HAP-1 (cell line): ENCODE results near the gene TTBK2.
"Not testable (repeated sequence)": the region's sequence is repeated elsewhere in the genome, so short reads cannot be mapped to it uniquely, and the experiment has no call there.

ENCODE experiments used
- DNase-seq, 2 experiments: peaks; one replicate each; pipeline ENCODE4 v3.0.0-alpha.2; 2016 to 2020; ENCODE audit warnings: low spot score in 2 of 2
- H3K27me3 ChIP-seq: fragments of 250-450 bp; sonication (Bioruptor Pico); 2 replicates; pipeline ENCODE4 v1.5.1; 2020; ENCODE audit warnings: low read depth, mild to moderate bottlenecking, moderate library complexity
- H3K36me3 ChIP-seq: fragments of 250-450 bp; sonication (Bioruptor Pico); replicated peaks from 2 replicates; pipeline ENCODE4 v1.5.1; 2020; ENCODE audit warnings: mild to moderate bottlenecking
- H3K4me1 ChIP-seq: fragments of 250-450 bp; sonication (Bioruptor Pico); 2 replicates; pipeline ENCODE4 v1.5.1; 2020; ENCODE audit warnings: mild to moderate bottlenecking
- H3K4me3 ChIP-seq: fragments of 250-450 bp; sonication (Bioruptor Pico); 2 replicates; pipeline ENCODE4 v1.5.1; 2020; ENCODE audit warnings: mild to moderate bottlenecking, moderate library complexity
- H3K9me3 ChIP-seq: fragments of 250-450 bp; sonication (Bioruptor Pico); 2 replicates; pipeline ENCODE4 v1.5.1; 2020; ENCODE audit warnings: mild to moderate bottlenecking, moderate library complexity
- in situ Hi-C: fragments of 300-500 bp; cut with MboI; formaldehyde crosslinking; loops from 3 replicates; pipeline ENCODE4 v1.14.3; 2020; ENCODE audit warnings: low sequenced_read_pairs, inconsistent platforms, mixed read lengths

Gene TTBK2

GRCh38 chr15:42919799-42920518 lies 619 bp downstream of the TTBK2 start:
- Histone ChIP-seq H3K36me3 (no peaks in the 10 kb centered on the region), H3K4me1 (peaks cover 12% of the 10 kb centered on the region), H3K27me3 (no peaks in the 10 kb centered on the region), H3K4me3 (peak overlapping the region; percentile 87), H3K9me3 (no peaks in the 10 kb centered on the region)
- DNase-seq = peak; percentile 31 to 42
- in situ Hi-C loops = loop anchor here (5.0 kb wide), 1 partner anchor 173 kb away; no protein-coding TSS in a partner anchor

- Histone ChIP-seq H3K36me3 (no peaks in the 10 kb centered on the region), H3K4me1 (peaks cover 12% of the 10 kb centered on the region), H3K4me3 (peak overlapping the region; percentile 87), H3K9me3 (no peaks in the 10 kb centered on the region), H3K27me3 (no peaks in the 10 kb centered on the region)
- DNase-seq = peak in 1 of 2 experiments; percentile 29
- in situ Hi-C loops = no loop called here
Measured at GRCh38 chr15:42919308-42919707, 1.3 kb downstream of the TTBK2 start.

DNA sequence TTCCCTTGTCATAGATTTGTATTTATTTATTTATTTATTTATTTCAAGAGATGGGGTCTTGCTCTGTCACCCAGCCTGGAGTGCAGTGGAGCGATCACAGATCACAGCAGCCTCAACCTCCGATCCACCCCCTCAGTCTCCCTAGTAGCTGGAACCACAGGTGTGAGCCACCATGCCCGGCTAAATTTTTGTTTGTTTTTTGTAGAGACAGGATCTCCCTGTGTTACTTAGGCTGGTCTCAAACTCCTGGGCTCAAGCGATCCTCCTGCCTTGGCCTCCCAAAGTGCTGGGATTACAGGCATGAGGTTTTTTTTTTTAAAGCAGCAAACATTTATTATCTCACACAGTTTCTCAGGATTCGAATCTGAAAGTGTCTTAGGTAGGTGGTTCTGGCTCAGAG lies 2.5 kb downstream of the TTBK2 start:
- Histone ChIP-seq H3K27me3 (no peaks in the 10 kb centered on the region), H3K9me3 (no peaks in the 10 kb centered on the region), H3K36me3 (no peaks in the 10 kb centered on the region), H3K4me3 (no peak overlapping the region), H3K4me1 (peaks cover 12% of the 10 kb centered on the region)
- in situ Hi-C loops = no loop called here
- DNase-seq = no peak

GRCh38 chr15:42915654-42916315 lies 4.8 kb downstream of the TTBK2 start:
- Histone ChIP-seq H3K4me3 (no peak overlapping the region), H3K9me3 (no peaks in the 10 kb centered on the region), H3K36me3 (no peaks in the 10 kb centered on the region), H3K4me1 (peaks cover 2% of the 10 kb centered on the region; the same call in 1 of the 2 replicates), H3K27me3 (no peaks in the 10 kb centered on the region)
- in situ Hi-C loops = no loop called here
- DNase-seq = no peak

DNA sequence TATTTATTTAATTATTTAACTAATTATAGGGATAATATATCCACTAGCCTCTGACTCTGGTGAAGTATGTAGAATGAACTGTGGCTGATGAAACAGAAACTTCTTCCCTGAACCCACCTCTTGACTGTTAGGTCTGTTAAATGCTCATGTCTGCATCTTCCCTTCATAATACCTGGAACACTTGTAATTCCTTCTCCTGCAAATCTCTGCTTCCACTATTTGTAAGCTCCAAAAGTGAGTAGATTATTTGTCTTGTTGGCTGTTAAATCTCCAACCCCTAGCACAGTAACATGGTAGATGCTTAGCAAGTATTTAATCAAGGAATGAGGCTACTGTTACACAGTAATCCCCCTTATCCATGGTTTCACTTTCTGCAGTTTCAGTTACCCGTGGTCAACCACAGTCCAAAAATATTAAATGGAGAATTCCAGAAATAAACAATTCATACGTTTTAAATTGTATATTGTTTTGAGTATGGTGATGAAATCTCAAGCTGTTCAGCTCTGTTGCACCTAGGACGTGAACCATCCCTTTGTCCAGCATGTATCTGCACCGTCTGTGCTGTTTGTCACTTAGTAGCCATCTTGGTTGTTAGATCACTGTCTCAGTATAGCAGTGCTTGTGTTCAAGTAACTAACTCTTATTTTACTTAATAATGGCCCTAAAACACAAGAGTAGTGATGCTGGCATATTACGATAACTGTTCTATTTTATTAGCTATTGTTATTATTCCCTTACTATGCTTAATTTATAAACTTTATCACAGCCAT lies 5.7 kb downstream of the TTBK2 start:
- no peak for DNase-seq
- Histone ChIP-seq H3K4me1 (peaks cover 2% of the 10 kb centered on the region; the same call in 1 of the 2 replicates), H3K9me3 (no peaks in the 10 kb centered on the region), H3K27me3 (no peaks in the 10 kb centered on the region), H3K36me3 (no peaks in the 10 kb centered on the region), H3K4me3 (no peak overlapping the region)
- in situ Hi-C loops = no loop called here

DNA sequence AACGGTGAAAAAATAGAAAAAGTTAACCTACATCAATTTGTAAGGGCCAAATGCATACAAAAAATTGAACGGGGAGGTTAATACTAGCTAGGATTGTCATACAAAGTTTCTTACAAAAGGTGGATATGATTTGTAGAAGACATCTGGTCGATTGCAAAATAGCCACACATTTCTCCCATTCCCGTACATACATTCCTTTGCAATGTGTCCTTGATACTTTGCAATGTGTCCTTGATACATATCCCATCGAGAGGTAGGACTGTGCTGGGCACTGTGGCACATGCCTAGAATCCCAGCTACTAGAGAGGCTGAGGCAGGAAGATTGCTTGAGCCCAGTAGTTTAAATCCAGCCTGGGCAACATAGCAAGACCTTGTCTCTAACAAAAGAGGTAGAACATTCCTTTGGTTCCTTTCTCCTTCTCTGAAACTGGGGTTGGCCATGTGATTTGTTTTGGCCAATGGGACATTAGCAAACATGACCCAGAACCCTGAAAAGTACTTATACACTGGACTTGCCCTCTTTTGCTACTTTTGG lies 9.5 kb downstream of the TTBK2 start:
- in situ Hi-C loops = no loop called here
- DNase-seq = no peak
- H3K4me1 ChIP-seq = peaks cover 7% of the 10 kb centered on the region

DNA sequence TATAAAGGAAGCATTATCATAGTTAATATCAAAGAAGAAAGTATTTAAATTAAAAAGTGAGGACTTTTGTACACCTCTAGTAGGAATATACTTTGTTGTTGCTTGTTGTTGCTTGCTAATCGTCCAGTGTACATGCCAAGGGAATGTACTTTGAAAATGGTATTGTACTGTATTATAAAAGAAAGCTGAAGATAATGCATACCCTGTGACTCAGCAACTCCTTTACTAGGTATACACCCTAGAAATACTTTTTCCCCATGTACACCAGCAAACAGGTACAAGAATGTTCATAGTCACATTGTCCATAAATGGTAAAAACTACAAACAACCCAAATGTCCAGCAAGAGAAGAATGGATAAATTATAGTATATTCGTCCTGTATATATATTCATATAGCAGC lies 12.0 kb downstream of the TTBK2 start:
- H3K4me3 ChIP-seq = no peak overlapping the region
- H3K9me3 ChIP-seq = no peaks in the 10 kb centered on the region
- H3K36me3 ChIP-seq = no peaks in the 10 kb centered on the region
- in situ Hi-C loops = no loop called here
- H3K27me3 ChIP-seq = no peaks in the 10 kb centered on the region
- peaks cover 15% of the 10 kb centered on the region for H3K4me1 ChIP-seq
- DNase-seq = no peak

More for the DNA sequence above, 9.5 kb downstream of the TTBK2 start:
- H3K4me3 ChIP-seq = no peak overlapping the region
- H3K36me3 ChIP-seq = no peaks in the 10 kb centered on the region
- no peaks in the 10 kb centered on the region for H3K9me3 ChIP-seq
- no peaks in the 10 kb centered on the region for H3K27me3 ChIP-seq

DNA sequence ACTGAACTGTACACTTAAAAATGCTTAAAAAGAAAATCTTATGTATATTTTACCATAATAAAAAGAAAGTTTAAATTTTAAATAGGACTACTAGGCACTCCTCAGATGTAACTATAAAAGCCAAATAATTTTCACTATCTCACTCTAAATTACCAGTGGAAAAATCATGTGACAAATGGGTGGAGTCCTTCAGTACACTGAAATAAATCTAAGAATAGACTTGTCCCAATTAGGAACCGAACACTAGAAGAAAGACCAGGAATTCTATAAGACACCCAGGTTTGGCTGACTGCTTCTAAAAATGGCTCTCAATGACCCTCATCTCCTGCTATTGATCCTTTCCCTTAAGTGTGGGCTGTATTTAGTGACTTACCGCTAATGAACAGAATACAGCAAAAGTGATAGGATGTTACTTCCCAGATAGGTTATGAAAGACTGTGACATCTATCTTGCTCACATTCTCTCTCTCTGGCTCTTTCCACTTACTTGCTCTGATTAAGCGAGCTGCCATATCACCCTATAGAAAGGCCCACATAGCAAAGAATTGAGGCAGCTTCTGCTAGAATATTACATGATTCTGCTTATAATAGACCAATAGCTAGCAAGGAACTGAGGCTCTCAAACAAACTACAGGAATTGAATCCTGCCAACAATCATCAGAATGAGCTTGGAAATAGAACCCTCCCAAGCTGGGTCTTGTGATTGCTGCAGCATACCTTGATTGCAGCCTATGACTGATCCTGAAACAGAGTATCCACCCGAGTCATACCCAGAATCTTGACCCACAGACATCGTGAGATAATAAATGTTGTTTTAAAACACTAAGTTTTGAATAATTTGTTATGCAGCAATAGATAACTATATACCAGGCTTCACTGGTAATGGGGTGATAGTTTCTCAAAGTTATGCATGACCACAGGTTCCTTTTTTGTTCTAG lies 16.9 kb downstream of the TTBK2 start:
- in situ Hi-C loops = no loop called here
- DNase-seq = no peak
- H3K27me3 ChIP-seq = no peaks in the 10 kb centered on the region
- peaks cover 18% of the 10 kb centered on the region for H3K4me1 ChIP-seq
- no peaks in the 10 kb centered on the region for H3K9me3 ChIP-seq
- no peak overlapping the region for H3K4me3 ChIP-seq
- H3K36me3 ChIP-seq = no peaks in the 10 kb centered on the region

DNA sequence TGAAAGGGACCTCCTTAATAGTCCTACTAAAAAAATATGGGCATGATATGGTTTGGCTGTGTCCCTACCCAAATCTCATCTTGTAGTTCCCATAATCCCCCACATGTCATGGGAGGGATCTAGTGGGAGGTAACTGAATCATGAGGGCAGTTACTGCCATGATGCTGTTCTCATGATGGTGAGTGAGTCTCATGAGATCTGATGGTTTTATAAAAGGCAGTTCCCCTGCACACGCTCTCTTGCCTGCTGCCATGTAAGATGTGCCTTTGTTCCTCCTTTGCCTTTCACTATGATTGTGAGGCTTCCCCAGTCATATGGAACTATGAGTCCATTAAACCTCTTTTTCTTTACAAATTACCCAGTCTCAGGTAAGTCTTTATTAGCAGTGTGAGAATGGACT lies 26.7 kb downstream of the TTBK2 start:
- H3K4me1 ChIP-seq = peaks cover 16% of the 10 kb centered on the region
- H3K36me3 ChIP-seq, H3K4me3 ChIP-seq, DNase-seq, in situ Hi-C loops, H3K9me3 ChIP-seq, H3K27me3 ChIP-seq: not testable (repeated sequence)

- H3K9me3 ChIP-seq = no peaks in the 10 kb centered on the region
- H3K27me3 ChIP-seq = no peaks in the 10 kb centered on the region
- H3K4me3 ChIP-seq = no peak overlapping the region
- H3K4me1 ChIP-seq = peaks cover 16% of the 10 kb centered on the region
- DNase-seq = no peak
- in situ Hi-C loops = no loop called here
- no peaks in the 10 kb centered on the region for H3K36me3 ChIP-seq
Measured at GRCh38 chr15:42891569-42891968, 29.0 kb downstream of the TTBK2 start.

DNA sequence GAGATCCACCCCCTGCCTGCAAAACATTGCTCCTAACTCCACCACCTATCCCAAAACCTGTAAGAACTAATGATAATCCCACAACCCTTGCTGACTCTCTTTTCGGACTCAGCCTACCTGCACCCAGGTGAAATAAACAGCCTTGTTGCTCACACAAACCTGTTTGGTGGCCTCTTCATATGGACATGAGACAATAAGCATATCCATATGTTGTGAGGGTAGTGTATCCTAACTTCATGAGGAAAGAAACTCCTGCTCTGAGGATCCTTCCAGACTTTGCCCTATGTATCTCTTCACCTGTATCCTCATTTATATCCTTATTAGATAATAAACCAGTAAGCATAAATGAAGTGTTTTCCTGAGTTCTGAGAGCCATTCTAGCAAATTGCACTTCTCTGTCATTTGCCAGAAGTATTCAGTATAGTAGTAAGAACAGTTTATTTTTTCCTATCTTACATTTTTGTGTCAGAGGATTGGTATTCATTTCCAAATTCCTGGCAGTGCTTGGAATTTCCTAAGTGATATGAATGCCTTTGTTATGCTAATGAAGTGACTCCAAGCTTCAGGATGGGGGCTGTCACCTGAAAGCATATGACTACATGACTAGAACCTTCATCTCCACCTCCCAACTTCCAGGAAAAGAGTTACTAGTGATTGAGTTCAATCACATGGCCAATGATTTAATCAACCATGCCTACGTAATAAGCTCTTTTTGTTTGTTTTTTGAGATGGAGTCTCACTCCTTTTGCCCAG lies 30.2 kb downstream of the TTBK2 start:
- no peaks in the 10 kb centered on the region for H3K27me3 ChIP-seq
- in situ Hi-C loops = no loop called here
- DNase-seq = peak; percentile 54 to 86
- no peaks in the 10 kb centered on the region for H3K9me3 ChIP-seq
- no peaks in the 10 kb centered on the region for H3K36me3 ChIP-seq
- H3K4me3 ChIP-seq = no peak overlapping the region
- peaks cover 16% of the 10 kb centered on the region for H3K4me1 ChIP-seq

DNA sequence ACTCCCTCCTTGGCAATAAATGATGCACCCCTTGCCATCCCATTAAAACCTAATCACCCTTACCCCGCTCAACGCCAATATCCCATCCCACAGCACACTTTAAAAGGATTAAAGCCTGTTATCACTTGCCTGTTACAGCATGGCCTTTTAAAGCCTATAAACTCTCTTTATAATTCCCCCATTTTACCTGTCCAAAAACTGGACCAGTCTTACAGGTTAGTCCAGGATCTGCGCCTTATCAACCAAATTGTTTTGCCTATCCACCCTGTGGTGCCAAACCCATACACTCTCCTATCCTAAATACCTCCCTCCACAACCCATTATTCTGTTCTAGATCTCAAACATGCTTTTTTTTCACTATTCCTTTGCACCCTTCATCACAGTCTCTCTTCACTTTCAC lies 33.2 kb downstream of the TTBK2 start:
- DNase-seq, H3K4me3 ChIP-seq, H3K9me3 ChIP-seq, H3K36me3 ChIP-seq, in situ Hi-C loops, H3K27me3 ChIP-seq: not testable (repeated sequence)
- H3K4me1 ChIP-seq = peaks cover 24% of the 10 kb centered on the region
